C4-2B (cell line): ENCODE measurements around the gene PAK4.

Experiments used
- ZFX ChIP-seq: fragments of 450-650 bp; IDR thresholded peaks from 2 replicates; pipeline ENCODE4 v1.6.1; 2017
- TF ChIP-seq, protein P1 (sequence below): fragments of 450-650 bp; conservative IDR thresholded peaks from 2 replicates; pipeline ENCODE4 v1.5.1; 2017; ENCODE audit warnings: mild to moderate bottlenecking

DNA sequence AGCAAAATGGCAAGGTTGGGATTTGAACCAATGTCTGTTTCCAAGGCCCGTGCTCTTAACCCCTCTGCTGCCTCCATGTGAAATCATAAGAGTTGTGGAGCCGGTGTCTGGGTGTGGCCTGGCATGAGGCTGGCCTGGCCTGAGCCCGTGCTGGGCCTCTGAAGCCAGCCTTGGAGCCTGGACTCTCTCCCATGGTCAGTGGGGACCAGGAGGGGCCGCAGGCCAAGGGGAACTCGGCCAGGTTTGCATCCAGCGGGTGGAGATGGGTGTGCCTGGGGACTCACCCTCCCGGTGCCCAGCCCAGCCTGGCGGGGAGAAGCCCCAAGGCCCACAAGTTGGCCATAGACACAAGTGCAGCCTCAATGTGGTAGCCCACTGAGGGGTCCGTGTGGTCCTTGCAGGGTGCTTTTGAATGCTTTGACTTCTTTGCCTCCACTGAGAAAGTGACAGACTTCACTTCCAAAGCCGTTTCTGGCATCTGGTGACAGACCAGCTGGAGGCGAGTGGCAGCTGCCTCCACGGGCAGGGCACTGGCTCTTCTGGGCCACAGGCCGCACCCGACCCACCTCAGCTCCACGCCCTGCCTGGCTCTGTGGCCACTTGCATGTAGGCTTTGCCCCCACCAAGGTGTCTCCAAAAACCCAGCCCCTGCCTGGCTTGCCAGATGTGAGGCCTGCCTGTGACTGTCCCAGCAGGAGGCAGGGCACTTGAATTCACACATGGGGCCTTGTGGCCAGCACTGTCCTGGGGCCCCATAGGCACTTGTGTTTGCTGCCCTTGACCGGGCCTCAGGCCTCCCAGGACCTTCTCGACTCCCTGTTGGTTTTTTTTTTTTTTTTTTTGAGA is 45.0 kb downstream of the PAK4 start:
- TF ChIP-seq, protein P1, sequence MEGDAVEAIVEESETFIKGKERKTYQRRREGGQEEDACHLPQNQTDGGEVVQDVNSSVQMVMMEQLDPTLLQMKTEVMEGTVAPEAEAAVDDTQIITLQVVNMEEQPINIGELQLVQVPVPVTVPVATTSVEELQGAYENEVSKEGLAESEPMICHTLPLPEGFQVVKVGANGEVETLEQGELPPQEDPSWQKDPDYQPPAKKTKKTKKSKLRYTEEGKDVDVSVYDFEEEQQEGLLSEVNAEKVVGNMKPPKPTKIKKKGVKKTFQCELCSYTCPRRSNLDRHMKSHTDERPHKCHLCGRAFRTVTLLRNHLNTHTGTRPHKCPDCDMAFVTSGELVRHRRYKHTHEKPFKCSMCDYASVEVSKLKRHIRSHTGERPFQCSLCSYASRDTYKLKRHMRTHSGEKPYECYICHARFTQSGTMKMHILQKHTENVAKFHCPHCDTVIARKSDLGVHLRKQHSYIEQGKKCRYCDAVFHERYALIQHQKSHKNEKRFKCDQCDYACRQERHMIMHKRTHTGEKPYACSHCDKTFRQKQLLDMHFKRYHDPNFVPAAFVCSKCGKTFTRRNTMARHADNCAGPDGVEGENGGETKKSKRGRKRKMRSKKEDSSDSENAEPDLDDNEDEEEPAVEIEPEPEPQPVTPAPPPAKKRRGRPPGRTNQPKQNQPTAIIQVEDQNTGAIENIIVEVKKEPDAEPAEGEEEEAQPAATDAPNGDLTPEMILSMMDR = no peak
- no peak for TF ChIP-seq ZFX
